Measurements from ENCODE around the gene CNIH4.

DNA sequence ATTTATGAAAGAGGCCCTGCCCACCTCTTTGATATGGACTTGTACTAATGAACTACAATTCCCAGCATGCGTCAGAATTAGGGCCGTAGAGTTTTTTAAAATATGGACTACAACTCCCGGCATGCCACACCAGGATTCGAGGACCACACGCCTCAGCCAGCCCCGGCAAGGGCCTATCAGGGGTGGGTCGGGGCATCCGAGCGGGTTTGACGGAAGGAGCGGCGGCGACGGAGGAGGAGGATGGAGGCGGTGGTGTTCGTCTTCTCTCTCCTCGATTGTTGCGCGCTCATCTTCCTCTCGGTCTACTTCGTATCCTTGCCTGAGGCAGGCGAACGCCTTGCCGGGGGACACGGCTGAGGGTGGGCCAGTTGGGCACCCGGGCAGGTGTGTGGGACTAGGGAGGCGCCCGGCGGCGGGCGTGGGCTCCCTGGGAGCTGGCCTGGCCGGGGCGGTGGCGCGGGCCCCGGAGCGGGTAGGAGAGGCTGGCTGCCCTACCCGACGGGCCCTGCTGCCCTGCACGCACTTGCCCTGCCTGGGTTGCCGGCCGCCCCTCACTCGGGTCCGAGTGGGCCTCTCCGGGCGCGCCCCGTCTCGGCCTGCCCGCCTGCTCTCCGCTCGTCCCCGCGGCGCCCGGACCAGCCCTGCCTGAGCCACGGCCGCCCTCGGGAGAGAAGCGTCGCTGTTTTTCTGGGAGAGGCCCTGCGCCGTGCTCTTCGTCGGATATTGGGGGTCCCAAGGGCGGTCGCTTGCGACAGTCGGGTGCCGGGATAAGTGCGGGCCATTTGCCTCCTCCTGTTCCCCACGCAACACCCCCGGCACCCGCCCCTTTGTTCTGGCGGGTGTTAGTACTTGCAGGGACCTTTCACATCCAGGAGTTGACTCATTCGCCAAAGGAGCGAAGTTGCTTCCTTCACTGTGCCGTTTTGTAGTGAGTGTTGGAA is at the start of gene CNIH4:
- TF ChIP-seq POLR2A (IDR thresholded peaks at IDR 0.05; ENCODE audit: low read depth, low read length) (peak; percentile 88), POLR2AphosphoS5 (IDR thresholded peaks at IDR 0.05; ENCODE audit: low read depth, low read length) (peak; percentile 80), TAF1 (IDR thresholded peaks at IDR 0.05; ENCODE audit: low read depth, low read length) (peak; percentile 64), SPI1 (IDR thresholded peaks at IDR 0.05; ENCODE audit: low read depth, low read length) (no peak), PAX5 (IDR thresholded peaks at IDR 0.05; ENCODE audit: insufficient read depth, low read length, severe bottlenecking) (no peak), POU2F2 (IDR thresholded peaks at IDR 0.05; ENCODE audit: low read depth, low read length) (peak; percentile 67; the same call in 1 of the 2 replicates)
